Effector memory CD4-positive, alpha-beta T cell (primary cell): ENCODE measurements around the gene PSG1.
"Not testable (repeated sequence)": the region's sequence is repeated elsewhere in the genome, so short reads cannot be mapped to it uniquely, and the experiment has no call there.

Experiments
- DNase-seq, 3 donors: peaks; one replicate each; pipeline ENCODE4 v3.0.0-alpha.2; 2020
- H3K27ac ChIP-seq: 2 replicates; pipeline ENCODE4 v1.7.0; 2013; ENCODE audit warnings: mild to moderate bottlenecking, low read length, moderate library complexity; ENCODE audit not compliant: insufficient read depth, poor library complexity, severe bottlenecking
- H3K27me3 ChIP-seq: replicated peaks from 2 replicates; pipeline ENCODE4 v1.7.0; 2013; ENCODE audit warnings: mild to moderate bottlenecking, low read length; ENCODE audit not compliant: insufficient read depth, control insufficient read depth, poor library complexity, severe bottlenecking
- H3K36me3 ChIP-seq: 2 replicates; pipeline ENCODE4 v1.7.0; 2013; ENCODE audit warnings: mild to moderate bottlenecking, low read length, moderate library complexity; ENCODE audit not compliant: control insufficient read depth, insufficient read depth
- H3K4me1 ChIP-seq: 2 replicates; pipeline ENCODE4 v1.7.0; 2013; ENCODE audit warnings: low read length, mild to moderate bottlenecking; ENCODE audit not compliant: control insufficient read depth, insufficient read depth, poor library complexity, severe bottlenecking
- H3K4me3 ChIP-seq: 2 replicates; pipeline ENCODE4 v1.7.0; 2013; ENCODE audit warnings: low read length, low read depth, mild to moderate bottlenecking; ENCODE audit not compliant: insufficient read depth, poor library complexity, severe bottlenecking
- H3K9me3 ChIP-seq: 2 replicates; pipeline ENCODE4 v1.7.0; 2013; ENCODE audit warnings: mild to moderate bottlenecking, low read length, moderate library complexity; ENCODE audit not compliant: control insufficient read depth

PSG1 gene

DNA sequence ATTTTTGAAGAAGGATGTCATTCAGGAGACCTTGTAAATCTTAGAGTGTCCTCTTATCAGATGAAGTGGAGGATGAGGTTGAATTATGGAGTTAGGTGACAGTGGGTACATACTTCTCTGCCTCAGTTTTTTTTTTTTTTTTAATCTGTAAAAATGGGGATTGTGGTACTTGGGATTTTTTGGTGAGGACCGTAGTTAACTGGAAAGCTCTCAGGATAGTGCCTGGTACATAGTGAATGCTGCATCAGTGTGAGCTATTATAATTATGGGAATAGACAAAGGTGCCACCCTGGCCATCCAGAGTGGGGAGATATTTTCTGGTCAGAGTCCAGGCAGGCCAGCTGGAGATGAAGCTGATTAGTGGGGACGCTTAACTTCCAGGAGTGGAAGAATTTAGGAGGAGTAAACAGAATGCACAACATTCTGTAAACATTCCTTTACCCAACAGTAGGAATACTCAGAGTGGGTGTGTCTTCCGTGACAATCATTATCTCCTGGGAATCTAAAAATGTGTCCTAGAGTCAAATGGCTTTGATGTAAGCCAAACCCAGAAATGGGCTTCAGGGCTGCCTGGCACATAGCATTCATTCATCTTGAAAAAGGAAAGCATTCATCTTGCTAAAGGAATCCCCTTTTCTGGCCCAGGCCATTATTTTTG lies 47.4 kb downstream of the PSG1 start:
- not testable (repeated sequence) for H3K36me3 ChIP-seq, H3K4me3 ChIP-seq, DNase-seq, H3K27ac ChIP-seq, H3K27me3 ChIP-seq, H3K4me1 ChIP-seq, H3K9me3 ChIP-seq

DNA sequence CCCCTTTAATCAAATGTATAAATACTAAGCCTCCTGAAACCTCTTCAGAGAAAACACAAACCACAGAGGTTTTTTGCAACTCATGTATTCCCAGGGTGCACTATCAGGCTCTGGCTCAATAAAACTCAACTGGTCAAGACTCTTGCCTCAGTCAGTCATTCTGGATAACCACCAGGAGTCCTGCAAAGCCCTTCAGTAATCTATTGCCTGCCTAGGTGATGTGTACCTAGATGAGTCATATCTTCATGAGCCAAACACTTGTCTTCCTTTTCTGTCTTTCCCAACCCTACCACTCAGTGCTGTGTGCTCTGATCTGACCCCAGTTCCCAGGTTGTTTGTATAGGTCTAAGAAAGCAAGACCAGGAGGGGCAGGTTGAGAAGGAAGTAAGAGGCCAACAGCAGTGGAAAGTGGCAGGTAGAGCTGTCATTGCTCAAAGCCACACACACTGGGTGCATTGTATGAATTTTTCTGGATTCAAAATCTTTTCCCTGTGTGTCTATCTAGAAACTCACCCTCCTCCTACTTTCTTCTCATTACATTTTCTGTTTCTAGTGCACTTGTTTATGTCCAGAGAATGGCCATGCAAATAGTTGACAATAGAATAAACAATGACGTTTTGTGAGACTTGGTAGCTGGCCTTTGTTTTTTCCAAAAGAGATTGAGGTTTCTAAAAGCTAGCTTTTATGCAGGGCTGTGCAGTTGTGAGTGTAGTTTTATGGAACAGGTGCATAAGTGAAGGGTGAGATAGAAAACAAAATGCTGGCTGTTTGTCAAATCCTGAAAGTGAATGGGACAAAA lies 48.1 kb downstream of the PSG1 start:
- no peaks in the 10 kb centered on the region for H3K36me3 ChIP-seq
- no peaks in the 10 kb centered on the region for H3K27me3 ChIP-seq
- H3K27ac ChIP-seq: no peak overlapping the region
- H3K4me1 ChIP-seq: no peaks in the 10 kb centered on the region
- DNase-seq: no peak
- no peak overlapping the region for H3K4me3 ChIP-seq
- H3K9me3 ChIP-seq: no peaks in the 10 kb centered on the region

DNA sequence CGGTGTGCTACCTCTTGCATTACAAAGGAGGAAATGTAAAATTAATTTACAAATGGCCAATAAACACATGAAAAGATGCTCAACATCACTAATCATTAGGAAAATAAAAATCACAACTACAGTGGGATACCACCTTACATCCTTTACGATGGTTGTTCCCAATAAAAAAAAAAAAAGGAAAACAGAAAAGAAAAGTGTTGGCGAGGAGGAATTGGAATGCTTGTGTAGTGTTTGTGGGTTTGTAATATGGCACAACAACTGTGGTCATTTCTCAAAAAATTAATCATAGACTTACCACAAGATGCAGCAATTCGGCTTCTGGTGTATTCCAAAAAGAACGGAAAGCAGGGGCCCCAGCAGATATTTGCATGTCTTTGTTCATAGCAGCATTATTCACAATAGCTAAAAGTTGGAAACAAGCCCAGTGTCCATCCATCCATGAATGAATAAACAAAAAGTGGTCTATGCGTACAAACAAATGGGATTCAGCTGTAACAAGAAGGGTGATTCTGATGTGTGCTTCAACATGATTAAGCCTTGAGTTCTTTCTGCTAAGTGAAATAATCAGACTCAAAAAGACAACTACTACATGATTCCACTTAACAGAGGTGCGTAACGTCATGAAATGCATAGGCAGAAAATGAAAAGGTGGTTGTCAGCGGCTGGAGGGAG lies 58.1 kb downstream of the PSG1 start:
- H3K4me1 ChIP-seq, DNase-seq, H3K9me3 ChIP-seq, H3K4me3 ChIP-seq, H3K36me3 ChIP-seq, H3K27me3 ChIP-seq, H3K27ac ChIP-seq: not testable (repeated sequence)

DNA sequence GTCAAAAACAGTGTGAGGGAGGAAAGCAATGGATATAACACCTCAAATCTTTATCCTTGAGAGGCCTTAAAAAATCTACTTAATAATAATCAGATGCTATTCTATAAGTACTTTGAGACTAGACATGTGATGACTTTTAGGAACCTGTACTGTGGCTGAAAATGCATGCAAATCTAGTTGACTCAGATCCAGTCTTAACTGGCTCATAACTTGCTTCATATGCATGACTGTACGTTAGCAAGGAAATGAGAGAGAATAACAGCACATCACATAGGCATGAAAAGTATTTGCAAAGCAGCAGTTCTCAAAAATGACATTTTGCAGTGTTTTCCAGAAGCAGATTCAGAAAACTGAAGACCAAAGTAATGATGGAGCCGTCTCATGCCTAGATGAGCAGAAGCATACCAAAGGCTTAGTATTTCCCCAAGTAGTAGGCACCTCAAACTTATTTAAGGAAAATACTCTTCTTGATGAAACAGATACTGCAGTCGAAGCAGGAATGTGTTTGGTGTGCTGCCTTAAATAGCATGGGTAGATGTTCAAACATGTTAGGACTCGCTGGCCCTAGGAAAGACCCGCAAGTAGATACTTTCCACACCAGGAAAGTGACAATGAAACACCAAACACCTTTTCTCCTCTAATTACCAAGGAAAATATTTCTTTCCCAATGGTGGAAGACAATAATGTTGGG lies 59.4 kb downstream of the PSG1 start:
- H3K4me1 ChIP-seq, H3K4me3 ChIP-seq, DNase-seq, H3K27ac ChIP-seq, H3K9me3 ChIP-seq, H3K27me3 ChIP-seq, H3K36me3 ChIP-seq: not testable (repeated sequence)

DNA sequence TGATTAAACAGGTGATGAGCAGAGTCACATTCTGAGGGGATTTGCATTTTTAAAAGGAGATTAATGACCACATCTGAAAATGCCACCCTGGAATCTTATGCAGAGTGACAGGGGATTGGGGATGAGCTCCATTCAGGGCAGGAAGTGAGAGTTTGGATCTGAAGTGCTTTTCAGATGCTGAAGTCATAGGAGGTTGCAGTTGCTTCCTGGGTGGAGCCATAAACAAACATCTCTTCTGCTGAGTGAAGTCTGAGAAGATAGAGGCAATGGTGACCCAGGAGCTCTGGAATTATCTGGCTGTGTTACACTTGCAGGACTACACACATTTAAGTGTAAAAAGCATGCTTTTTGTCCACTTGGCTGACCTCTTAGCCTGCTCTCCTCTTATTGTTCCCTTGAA lies 62.6 kb downstream of the PSG1 start:
- no peak for DNase-seq

More for the DNA sequence above, 62.6 kb downstream of the PSG1 start:
- Histone ChIP-seq H3K36me3 (no peaks in the 10 kb centered on the region), H3K4me1 (no peaks in the 10 kb centered on the region), H3K27me3 (no peaks in the 10 kb centered on the region), H3K4me3 (no peak overlapping the region), H3K27ac (no peak overlapping the region), H3K9me3 (no peaks in the 10 kb centered on the region)
